A549 (cell line): ENCODE data around the gene KLHL30. TPM values are rescaled to one million over a fixed set of nuclear protein-coding genes. Genes with fewer than 3 reads are reported as not detected.

Source experiments
- ATAC-seq, 2 experiments: fragments of 200-7000 bp in 1 of 2; fragments of >200 bp in 1 of 2; cut with Nextera tagmentation in 1 of 2; cut with Tn5 transposase in 1 of 2; 3 replicates each; pipeline versions ENCODE4 v1.8.0 to v1.9.1; 2018 to 2020; ENCODE audit warnings: mild to moderate bottlenecking in 1 of 2, moderate library complexity in 1 of 2
- CTCF ChIA-PET: fragments of 300-600 bp; sonication (Branson Sonifier 250); formaldehyde crosslinking; extraction: SDS; loops from one replicate; lab custom pipeline; 2021; ENCODE audit warnings: antibody characterized with exemption, inconsistent platforms; lab: Yijun Ruan, JAX
- POLR2A ChIA-PET: fragments of 350-600 bp; formaldehyde crosslinking; extraction: SDS; loops from one replicate; lab custom pipeline; 2021; ENCODE audit warnings: antibody characterized with exemption, inconsistent platforms; lab: Yijun Ruan, JAX
- DNase-seq, 2 experiments: peaks; one replicate each; pipeline versions ENCODE4 v3.0.0 to v3.0.0-alpha.2; 2011 to 2016; ENCODE audit warnings: low read depth in 1 of 2, low spot score in 1 of 2
- FAIRE-seq: peaks from 2 replicates; lab custom pipeline; 2011; peaks lifted over from hg19 to GRCh38; lab: Jason Lieb, UNC
- H3K27ac ChIP-seq, 2 experiments: fragments of >200 bp; sonication (Bioruptor Twin); formaldehyde crosslinking; 3 replicates each; pipeline ENCODE4 v1.5.1; 2016 to 2017
- H3K4me1 ChIP-seq: fragments of >200 bp; sonication (Bioruptor Twin); formaldehyde crosslinking; 3 replicates; pipeline ENCODE4 v1.6.1; 2016
- H3K4me2 ChIP-seq: fragments of >200 bp; sonication (Bioruptor Twin); formaldehyde crosslinking; 3 replicates; pipeline ENCODE4 v1.6.1; 2016
- H3K4me3 ChIP-seq: fragments of >200 bp; sonication (Bioruptor Twin); formaldehyde crosslinking; 3 replicates; pipeline ENCODE4 v1.5.1; 2016
- H3K9me3 ChIP-seq: fragments of >200 bp; sonication (Bioruptor Twin); formaldehyde crosslinking; 3 replicates; pipeline ENCODE4 v1.6.1; 2016
- CBX2 ChIP-seq: fragments of 200-600 bp; sonication (generic); IDR thresholded peaks from 2 replicates; pipeline ENCODE4 v1.6.1; 2016; ENCODE audit warnings: low read depth, mild to moderate bottlenecking, borderline replicate concordance
- EHF ChIP-seq: fragments of 250-450 bp; sonication (Bioruptor Pico); IDR thresholded peaks from 2 replicates; pipeline ENCODE4 v1.5.0; 2020; ENCODE audit warnings: mild to moderate bottlenecking
- EHMT2 ChIP-seq: fragments of 200-600 bp; sonication (generic); IDR thresholded peaks from 2 replicates; pipeline ENCODE4 v1.6.1; 2016; ENCODE audit warnings: antibody characterized with exemption, low read depth, mild to moderate bottlenecking, moderate library complexity
- FOSL2 ChIP-seq, 2 experiments: fragments of 450-650 bp in 1 of 2; fragments of >200 bp in 1 of 2; sonication (Bioruptor Twin) in 1 of 2; formaldehyde crosslinking; IDR thresholded peaks; 2 replicates each; pipeline versions ENCODE4 v1.5.0 to v1.6.1; 2016 to 2020; ENCODE audit warnings: mild to moderate bottlenecking in 1 of 2, moderate library complexity in 1 of 2
- HDAC2 ChIP-seq: fragments of 200-600 bp; sonication (generic); IDR thresholded peaks from 2 replicates; pipeline ENCODE4 v1.6.1; 2016
- HOXA7 ChIP-seq: fragments of 250-450 bp; sonication (Bioruptor Pico); IDR thresholded peaks from 2 replicates; pipeline ENCODE4 v1.5.0; 2020; ENCODE audit warnings: mild to moderate bottlenecking, moderate library complexity
- MAZ ChIP-seq: fragments of 150-350 bp; IDR thresholded peaks from 2 replicates; pipeline ENCODE4 v1.6.1; 2014; ENCODE audit warnings: antibody characterized with exemption, low read depth, low read length, borderline replicate concordance
- NPAS2 ChIP-seq: fragments of 250-450 bp; sonication (Bioruptor Pico); IDR thresholded peaks from 2 replicates; pipeline ENCODE4 v1.8.0; 2022; ENCODE audit warnings: mild to moderate bottlenecking, moderate library complexity, borderline replicate concordance
- PHF8 ChIP-seq: fragments of 200-600 bp; sonication (generic); IDR thresholded peaks from 2 replicates; pipeline ENCODE4 v1.6.1; 2016; ENCODE audit warnings: low read depth, mild to moderate bottlenecking, antibody characterized with exemption, moderate library complexity, borderline replicate concordance
- RAD21 ChIP-seq, 2 experiments: fragments of >200 bp in 1 of 2; sonication (Bioruptor Twin) in 1 of 2; formaldehyde crosslinking in 1 of 2; IDR thresholded peaks in 1 of 2; conservative IDR thresholded peaks in 1 of 2; 2 replicates in 1 of 2; 3 replicates in 1 of 2; pipeline ENCODE4 v1.6.1; 2012 to 2018; ENCODE audit warnings: inconsistent platforms in 1 of 2
- RCOR1 ChIP-seq: fragments of 150-350 bp; IDR thresholded peaks from 2 replicates; pipeline ENCODE4 v1.6.1; 2014; ENCODE audit warnings: antibody characterized with exemption, low read length, low read depth
- RFX5 ChIP-seq: fragments of 450-650 bp; IDR thresholded peaks from 2 replicates; pipeline ENCODE4 v1.7.1; 2014; ENCODE audit warnings: antibody characterized with exemption, mild to moderate bottlenecking, moderate library complexity
- SMC3 ChIP-seq: fragments of >200 bp; sonication (Bioruptor Twin); formaldehyde crosslinking; IDR thresholded peaks from 3 replicates; pipeline ENCODE4 v1.6.1; 2018; ENCODE audit warnings: inconsistent platforms
- ZNF302 ChIP-seq: fragments of 250-450 bp; sonication (Bioruptor Pico); IDR thresholded peaks from 2 replicates; pipeline ENCODE4 v1.9.0; 2021; ENCODE audit warnings: inconsistent platforms, mild to moderate bottlenecking, moderate library complexity
- WGBS: methylation state at CpG from one replicate; pipeline ENCODE4 v1.1.6; 2017; ENCODE audit errors: missing lambda C conversion rate; 5-methylcytosine and 5-hydroxymethylcytosine counted together
- polyA plus RNA-seq, 4 experiments: library from polyadenylated mRNA; depleted of rRNA in 3 of 4; stranded (reverse); fragments of >200 nt; fragmentation: RNase III in 1 of 4; extraction: RNeasy Plus Mini Kit Qiagen cat#74134 plus additional on column Dnase treatment in 1 of 4; gene quantifications; 2 replicates in 3 of 4; 3 replicates in 1 of 4; pipeline ENCODE4 v1.2.3, GENCODE V29; 2011 to 2017
- TF ChIP-seq, protein P1 (sequence below): fragments of 200-600 bp; sonication (generic); IDR thresholded peaks from 2 replicates; pipeline ENCODE4 v1.6.1; 2016; ENCODE audit warnings: antibody characterized with exemption, mild to moderate bottlenecking, moderate library complexity
- TF ChIP-seq, protein P2 (sequence below): fragments of 450-650 bp; IDR thresholded peaks from 2 replicates; pipeline ENCODE4 v1.6.1; 2014; ENCODE audit warnings: antibody characterized with exemption

Gene KLHL30
- polyA plus RNA-seq, 2 of the 4 experiments (the other 2 are of a cell fraction) = 0.04 TPM

DNA sequence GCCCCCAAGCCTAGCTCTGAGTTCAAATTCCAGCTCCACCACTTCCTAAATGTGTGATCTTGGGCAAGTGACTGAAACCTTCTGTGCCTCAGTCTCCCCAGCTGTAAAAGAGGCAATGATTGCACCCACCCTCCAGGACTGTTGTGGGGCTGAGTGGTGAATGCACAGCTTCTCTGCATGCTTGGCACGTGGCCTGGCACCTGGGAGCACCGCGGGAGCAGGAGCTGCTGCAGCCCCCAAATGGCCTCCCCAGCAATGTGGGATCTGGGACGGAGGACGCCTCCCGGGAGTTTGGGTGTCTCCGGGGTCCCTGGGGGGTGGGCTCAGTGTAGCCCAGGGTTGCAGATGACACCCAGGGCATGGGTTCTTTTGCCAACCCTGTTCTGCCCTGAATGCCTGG lies 1.6 kb downstream of the KLHL30 start:
- H3K9me3 ChIP-seq = no peaks in the 10 kb centered on the region
- H3K4me1 ChIP-seq = peaks cover 52% of the 10 kb centered on the region
- TF ChIP-seq HDAC2 (no peak), MAZ (no peak), RFX5 (no peak), HOXA7 (CRISPR knock-in tag) (no peak), EHF (no peak), NPAS2 (CRISPR knock-in tag) (no peak), RCOR1 (no peak), SMC3 (no peak), CBX2 (no peak), RAD21 (conservative IDR thresholded peaks at IDR 0.05 in 1 of 2, IDR thresholded peaks at IDR 0.05 in 1 of 2) (no peak), PHF8 (no peak)
- TF ChIP-seq, protein P1, sequence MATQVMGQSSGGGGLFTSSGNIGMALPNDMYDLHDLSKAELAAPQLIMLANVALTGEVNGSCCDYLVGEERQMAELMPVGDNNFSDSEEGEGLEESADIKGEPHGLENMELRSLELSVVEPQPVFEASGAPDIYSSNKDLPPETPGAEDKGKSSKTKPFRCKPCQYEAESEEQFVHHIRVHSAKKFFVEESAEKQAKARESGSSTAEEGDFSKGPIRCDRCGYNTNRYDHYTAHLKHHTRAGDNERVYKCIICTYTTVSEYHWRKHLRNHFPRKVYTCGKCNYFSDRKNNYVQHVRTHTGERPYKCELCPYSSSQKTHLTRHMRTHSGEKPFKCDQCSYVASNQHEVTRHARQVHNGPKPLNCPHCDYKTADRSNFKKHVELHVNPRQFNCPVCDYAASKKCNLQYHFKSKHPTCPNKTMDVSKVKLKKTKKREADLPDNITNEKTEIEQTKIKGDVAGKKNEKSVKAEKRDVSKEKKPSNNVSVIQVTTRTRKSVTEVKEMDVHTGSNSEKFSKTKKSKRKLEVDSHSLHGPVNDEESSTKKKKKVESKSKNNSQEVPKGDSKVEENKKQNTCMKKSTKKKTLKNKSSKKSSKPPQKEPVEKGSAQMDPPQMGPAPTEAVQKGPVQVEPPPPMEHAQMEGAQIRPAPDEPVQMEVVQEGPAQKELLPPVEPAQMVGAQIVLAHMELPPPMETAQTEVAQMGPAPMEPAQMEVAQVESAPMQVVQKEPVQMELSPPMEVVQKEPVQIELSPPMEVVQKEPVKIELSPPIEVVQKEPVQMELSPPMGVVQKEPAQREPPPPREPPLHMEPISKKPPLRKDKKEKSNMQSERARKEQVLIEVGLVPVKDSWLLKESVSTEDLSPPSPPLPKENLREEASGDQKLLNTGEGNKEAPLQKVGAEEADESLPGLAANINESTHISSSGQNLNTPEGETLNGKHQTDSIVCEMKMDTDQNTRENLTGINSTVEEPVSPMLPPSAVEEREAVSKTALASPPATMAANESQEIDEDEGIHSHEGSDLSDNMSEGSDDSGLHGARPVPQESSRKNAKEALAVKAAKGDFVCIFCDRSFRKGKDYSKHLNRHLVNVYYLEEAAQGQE = no peak
- no peak overlapping the region for H3K4me2 ChIP-seq
- POLR2A ChIA-PET = no interaction called here
- WGBS = 66% methylated on average over 7 of the region's 7 CpGs
- H3K4me3 ChIP-seq = no peak overlapping the region
- H3K27ac ChIP-seq = no peak overlapping the region
- CTCF ChIA-PET = interaction anchor here (0.6 to 3.4 kb wide), 5 partner anchors 12 to 53 kb away, joined by 3 to 13 read pairs (median 3); no protein-coding TSS in a partner anchor
- no peak for FAIRE-seq
- DNase-seq = no peak
- ATAC-seq = no peak

DNA sequence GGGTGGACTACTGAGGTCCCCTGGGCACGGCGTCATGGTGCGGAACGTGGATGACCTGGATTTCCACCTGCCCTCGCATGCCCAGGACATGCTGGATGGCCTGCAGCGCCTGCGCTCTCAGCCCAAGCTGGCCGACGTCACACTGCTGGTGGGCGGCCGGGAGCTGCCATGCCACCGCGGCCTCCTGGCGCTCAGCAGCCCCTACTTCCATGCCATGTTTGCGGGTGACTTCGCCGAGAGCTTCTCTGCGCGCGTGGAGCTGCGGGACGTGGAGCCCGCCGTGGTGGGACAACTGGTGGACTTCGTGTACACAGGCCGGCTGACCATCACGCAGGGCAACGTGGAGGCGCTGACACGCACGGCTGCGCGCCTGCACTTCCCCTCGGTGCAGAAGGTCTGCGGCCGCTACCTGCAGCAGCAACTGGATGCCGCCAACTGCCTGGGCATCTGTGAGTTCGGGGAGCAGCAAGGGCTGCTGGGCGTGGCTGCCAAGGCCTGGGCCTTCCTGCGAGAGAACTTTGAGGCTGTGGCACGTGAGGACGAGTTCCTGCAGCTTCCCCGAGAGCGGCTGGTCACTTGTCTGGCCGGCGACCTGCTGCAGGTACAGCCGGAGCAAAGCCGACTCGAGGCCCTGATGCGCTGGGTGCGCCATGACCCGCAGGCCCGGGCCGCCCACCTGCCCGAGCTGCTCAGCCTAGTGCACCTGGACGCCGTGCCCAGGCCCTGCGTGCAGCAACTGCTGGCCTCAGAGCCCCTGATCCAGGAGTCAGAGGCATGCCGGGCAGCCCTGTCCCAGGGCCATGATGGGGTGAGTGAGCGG lies 2.5 kb downstream of the KLHL30 start:
- no peak for DNase-seq
- FAIRE-seq = no peak
- no peaks in the 10 kb centered on the region for H3K9me3 ChIP-seq
- H3K4me2 ChIP-seq = peak overlapping the region; percentile 41
- ChIA-PET POLR2A (no interaction called here), CTCF (interaction anchor here (0.8 to 3.4 kb wide), 2 partner anchors 11 to 20 kb away, joined by 3 to 13 read pairs; no protein-coding TSS in a partner anchor)
- WGBS = 93% methylated on average over 48 of the region's 60 CpGs
- no peak overlapping the region for H3K4me3 ChIP-seq
- no peak for ATAC-seq
- H3K4me1 ChIP-seq = peaks cover 52% of the 10 kb centered on the region
- no peak for TF ChIP-seq NPAS2 (CRISPR knock-in tag)
- TF ChIP-seq FOSL2 (IDR thresholded peaks at IDR 0.05) = no peak
- no peak for TF ChIP-seq FOSL2 (CRISPR knock-in tag; IDR thresholded peaks at IDR 0.05)
- no peak for TF ChIP-seq EHMT2
- TF ChIP-seq, protein P2, sequence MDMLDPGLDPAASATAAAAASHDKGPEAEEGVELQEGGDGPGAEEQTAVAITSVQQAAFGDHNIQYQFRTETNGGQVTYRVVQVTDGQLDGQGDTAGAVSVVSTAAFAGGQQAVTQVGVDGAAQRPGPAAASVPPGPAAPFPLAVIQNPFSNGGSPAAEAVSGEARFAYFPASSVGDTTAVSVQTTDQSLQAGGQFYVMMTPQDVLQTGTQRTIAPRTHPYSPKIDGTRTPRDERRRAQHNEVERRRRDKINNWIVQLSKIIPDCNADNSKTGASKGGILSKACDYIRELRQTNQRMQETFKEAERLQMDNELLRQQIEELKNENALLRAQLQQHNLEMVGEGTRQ = no peak
- no peak for TF ChIP-seq ZNF302
- H3K27ac ChIP-seq = peak overlapping the region; percentile 60 to 81; a peak in 5 of 6 replicates
